ENCODE measurements around the gene RAB35.

Gene RAB35

GRCh38 chr12:120051535-120051934, 65.0 kb downstream of the RAB35 start:
- H3K27ac ChIP-seq (ENCODE audit: low read depth, low read length, poor library complexity, severe bottlenecking) = no peak overlapping the region
- H3K4me1 ChIP-seq (ENCODE audit: insufficient read depth, low read length, severe bottlenecking) = peaks cover 9% of the 10 kb centered on the region
- no peak overlapping the region for H3K4me2 ChIP-seq (ENCODE audit: low read length)
- no peaks in the 10 kb centered on the region for H3K79me2 ChIP-seq (ENCODE audit: insufficient read depth, low read length)
- H3K9me3 ChIP-seq (ENCODE audit: low read length) = no peaks in the 10 kb centered on the region
- no peaks in the 10 kb centered on the region for H3F3A ChIP-seq (ENCODE audit: insufficient read depth, low read length)
- no peaks in the 10 kb centered on the region for H3K9me2 ChIP-seq (ENCODE audit: low read depth, low read length)
- H4K20me1 ChIP-seq (ENCODE audit: insufficient read depth, low read length) = no peaks in the 10 kb centered on the region
- H3K9ac ChIP-seq (ENCODE audit: low read length) = no peak overlapping the region
- no peaks in the 10 kb centered on the region for H3K36me3 ChIP-seq (ENCODE audit: insufficient read depth, low read length)
- no peaks in the 10 kb centered on the region for H3K27me3 ChIP-seq (ENCODE audit: insufficient read depth, low read length)
- no peak overlapping the region for H3K4me3 ChIP-seq (ENCODE audit: low read depth, low read length, poor library complexity, severe bottlenecking)
- no peak for TF ChIP-seq EZH2 (IDR thresholded peaks at IDR 0.05; ENCODE audit: borderline replicate concordance, low read length)
- TF ChIP-seq CTCF (IDR thresholded peaks at IDR 0.05; ENCODE audit: low read length) = no peak
- no peak overlapping the region for H2AFZ ChIP-seq (ENCODE audit: low read length)

- H3F3A ChIP-seq (ENCODE audit: insufficient read depth, low read length) = no peaks in the 10 kb centered on the region
- no peak for TF ChIP-seq CTCF (IDR thresholded peaks at IDR 0.05; ENCODE audit: low read length)
- TF ChIP-seq EZH2 (IDR thresholded peaks at IDR 0.05; ENCODE audit: borderline replicate concordance, low read length) = no peak
- no peaks in the 10 kb centered on the region for H3K36me3 ChIP-seq (ENCODE audit: insufficient read depth, low read length)
- no peaks in the 10 kb centered on the region for H3K79me2 ChIP-seq (ENCODE audit: insufficient read depth, low read length)
- H3K27me3 ChIP-seq (ENCODE audit: insufficient read depth, low read length) = no peaks in the 10 kb centered on the region
- H3K4me1 ChIP-seq (ENCODE audit: insufficient read depth, low read length, severe bottlenecking) = peaks cover 14% of the 10 kb centered on the region
- H3K9me2 ChIP-seq (ENCODE audit: low read depth, low read length) = no peaks in the 10 kb centered on the region
- no peaks in the 10 kb centered on the region for H3K9me3 ChIP-seq (ENCODE audit: low read length)
- no peaks in the 10 kb centered on the region for H4K20me1 ChIP-seq (ENCODE audit: insufficient read depth, low read length)
- no peak overlapping the region for H3K9ac ChIP-seq (ENCODE audit: low read length)
- H3K4me2 ChIP-seq (ENCODE audit: low read length) = no peak overlapping the region
- H3K27ac ChIP-seq (ENCODE audit: low read depth, low read length, poor library complexity, severe bottlenecking) = no peak overlapping the region
- no peak overlapping the region for H2AFZ ChIP-seq (ENCODE audit: low read length)
- H3K4me3 ChIP-seq (ENCODE audit: low read depth, low read length, poor library complexity, severe bottlenecking) = no peak overlapping the region
These were observed 67.1 kb downstream of the RAB35 start for GRCh38 chr12:120049426-120049825.

- Histone ChIP-seq H3K36me3 (ENCODE audit: insufficient read depth, low read length) (peaks cover 4% of the 10 kb centered on the region; the same call in 1 of the 2 replicates), H3K4me3 (ENCODE audit: low read depth, low read length, poor library complexity, severe bottlenecking) (no peak overlapping the region), H3K79me2 (ENCODE audit: insufficient read depth, low read length) (no peaks in the 10 kb centered on the region), H3K4me2 (ENCODE audit: low read length) (no peak overlapping the region), H3K27ac (ENCODE audit: low read depth, low read length, poor library complexity, severe bottlenecking) (no peak overlapping the region), H3K4me1 (ENCODE audit: insufficient read depth, low read length, severe bottlenecking) (peaks cover 14% of the 10 kb centered on the region), H3K9me2 (ENCODE audit: low read depth, low read length) (no peaks in the 10 kb centered on the region), H3K9ac (ENCODE audit: low read length) (no peak overlapping the region), H2AFZ (ENCODE audit: low read length) (no peak overlapping the region), H3K9me3 (ENCODE audit: low read length) (no peaks in the 10 kb centered on the region), H3K27me3 (ENCODE audit: insufficient read depth, low read length) (no peaks in the 10 kb centered on the region), H4K20me1 (ENCODE audit: insufficient read depth, low read length) (no peaks in the 10 kb centered on the region), H3F3A (ENCODE audit: insufficient read depth, low read length) (no peaks in the 10 kb centered on the region)
- no peak for TF ChIP-seq CTCF (IDR thresholded peaks at IDR 0.05; ENCODE audit: low read length)
These were observed 68.3 kb downstream of the RAB35 start for GRCh38 chr12:120048263-120048662.

Measured in OCI-LY1 (cell line).